NCI-H187 treated with DMSO at 0.1 percent for 48 hours (cell line): Measurements from ENCODE around the gene NDUFB8.

Source experiments
- DNase-seq: peaks from one replicate; lab custom pipeline; 2025; lab: John Stamatoyannopoulos, UW

NDUFB8 gene

DNA sequence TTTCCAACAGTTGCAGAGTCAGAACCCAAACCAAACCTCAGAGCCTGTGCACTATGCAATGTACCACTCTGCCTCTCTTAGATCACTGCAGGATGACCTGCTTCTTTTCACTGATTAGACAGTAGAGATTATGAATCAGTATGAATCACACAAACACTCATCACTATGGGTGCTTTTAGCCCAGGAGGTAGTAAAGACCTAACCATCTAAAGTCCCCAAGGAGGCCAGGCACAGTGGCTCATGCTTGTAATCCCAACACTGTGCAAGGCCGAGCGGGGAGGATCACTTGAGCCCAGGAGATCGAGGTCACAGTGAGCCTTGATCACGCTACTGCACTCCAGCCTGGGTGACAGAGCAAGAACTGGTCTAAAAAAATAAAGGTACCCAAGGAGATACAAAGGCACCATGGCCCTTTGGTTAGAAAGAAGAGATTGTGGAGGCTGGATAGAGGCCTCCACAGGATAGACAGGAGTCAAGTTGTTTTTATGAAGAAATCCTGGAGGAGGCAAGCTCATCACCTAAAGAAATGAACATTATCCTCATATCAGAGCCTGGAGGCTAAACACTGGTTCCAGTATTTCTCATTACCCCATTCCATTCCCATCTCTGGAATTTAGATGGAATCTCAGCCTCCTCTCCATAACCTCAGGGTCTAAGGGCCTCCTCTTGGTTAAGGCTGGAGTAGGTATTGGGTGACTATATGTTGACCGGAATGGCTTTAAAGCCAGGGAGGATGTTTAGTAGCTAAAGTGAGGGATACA, 22.9 kb downstream of the NDUFB8 start:
- DNase-seq: no peak

DNA sequence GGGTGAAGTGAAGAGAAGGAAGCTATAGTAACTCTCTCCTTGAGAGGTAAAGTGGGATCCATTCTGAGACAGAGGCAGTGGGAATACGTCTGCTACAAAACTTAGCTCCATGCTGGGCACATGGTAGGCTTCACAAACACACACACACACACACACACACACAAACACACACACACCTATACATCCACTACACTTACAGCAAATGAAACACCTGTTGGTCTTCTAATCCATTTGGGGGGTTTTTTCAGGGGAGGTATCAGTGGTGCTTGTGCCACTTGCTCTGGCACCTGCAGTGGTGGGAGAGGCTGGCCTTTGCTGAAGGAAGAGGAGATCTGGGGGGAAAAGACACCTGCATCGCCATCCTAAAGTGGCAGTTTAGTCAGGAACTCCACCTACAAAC, 24.5 kb downstream of the NDUFB8 start:
- DNase-seq: no peak

DNA sequence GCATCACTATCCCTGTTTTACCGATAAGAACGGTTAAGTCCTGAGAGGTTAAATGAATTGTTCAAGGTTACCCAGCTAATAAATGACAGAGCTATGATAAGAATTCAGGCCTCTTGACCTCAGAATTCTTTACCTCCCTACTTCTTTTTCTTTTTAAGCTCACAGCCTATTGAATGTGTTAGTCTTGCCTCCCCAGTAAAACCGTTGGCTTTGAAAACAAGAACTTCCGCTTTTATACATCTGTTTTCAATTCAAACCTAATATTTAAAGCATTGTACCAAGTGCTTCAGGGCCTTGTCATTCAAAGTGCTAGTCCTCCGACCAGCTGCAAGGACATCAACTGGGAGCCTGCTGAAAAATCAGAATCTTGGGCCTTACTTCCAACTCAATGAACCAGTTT, 25.6 kb downstream of the NDUFB8 start:
- no peak for DNase-seq

DNA sequence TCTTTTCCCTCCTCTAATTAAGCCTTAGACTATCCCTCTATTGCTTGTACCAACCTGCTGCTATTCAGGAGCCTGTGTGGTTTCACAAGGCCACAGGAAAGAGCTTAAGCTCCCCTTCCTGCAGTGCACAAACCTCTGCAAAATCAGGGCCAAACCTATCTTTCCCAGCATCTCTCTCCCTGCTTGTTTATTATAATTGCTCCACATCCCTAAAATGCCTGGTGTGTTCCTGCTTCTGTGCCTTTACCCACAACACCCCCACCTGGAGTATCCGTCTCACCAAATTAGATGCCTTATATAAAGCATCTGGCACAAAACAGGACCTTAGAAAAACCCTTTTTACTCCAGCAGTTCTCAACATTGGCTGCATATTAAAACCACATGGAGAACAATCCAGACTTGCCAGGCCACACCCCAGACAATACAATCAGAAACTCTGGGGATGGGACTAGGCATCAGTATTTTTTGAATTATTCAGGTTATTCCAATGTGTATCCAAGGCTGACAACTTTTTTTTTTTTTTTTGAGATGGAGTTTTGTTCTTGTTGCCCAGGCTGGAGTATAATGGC, 26.7 kb downstream of the NDUFB8 start:
- no peak for DNase-seq

DNA sequence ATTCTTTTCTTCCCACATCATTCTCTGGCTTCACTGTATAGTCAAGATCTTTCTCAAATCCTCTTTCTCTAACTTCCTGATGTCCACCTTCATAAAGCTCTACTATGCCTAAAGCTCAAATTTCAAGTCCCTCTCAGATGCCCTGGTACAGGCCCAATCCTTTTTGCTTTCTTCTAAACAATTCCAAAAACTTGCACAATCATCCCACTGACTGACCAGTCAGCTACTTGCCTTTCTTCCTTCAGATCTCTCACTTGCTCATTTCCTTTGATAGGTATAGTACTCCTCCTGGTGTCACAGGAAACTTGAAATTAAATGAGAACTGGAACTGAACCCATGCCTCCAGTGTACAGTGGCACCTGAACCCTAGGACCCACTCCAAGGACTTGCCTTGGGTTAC, 28.2 kb downstream of the NDUFB8 start:
- DNase-seq: no peak

DNA sequence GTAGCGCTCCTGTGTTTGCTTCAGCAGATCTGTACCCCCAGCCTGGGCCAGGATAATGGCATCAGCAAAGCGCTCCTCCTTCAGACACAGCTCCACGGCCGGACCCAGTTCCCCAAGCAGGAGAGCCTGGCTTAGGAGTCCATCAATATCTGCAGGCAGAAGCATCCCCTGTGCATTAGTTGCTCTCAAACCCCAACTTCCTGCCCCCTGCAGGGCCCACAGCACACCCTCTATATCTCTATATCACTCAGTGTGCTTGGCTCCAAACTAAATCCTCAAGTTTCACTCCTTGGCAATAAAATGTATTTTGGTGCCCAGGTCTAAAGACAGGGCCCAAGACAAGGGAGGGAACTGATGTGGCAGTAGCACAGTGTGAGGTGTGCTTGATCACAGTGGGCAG, 31.6 kb downstream of the NDUFB8 start:
- DNase-seq: no peak

DNA sequence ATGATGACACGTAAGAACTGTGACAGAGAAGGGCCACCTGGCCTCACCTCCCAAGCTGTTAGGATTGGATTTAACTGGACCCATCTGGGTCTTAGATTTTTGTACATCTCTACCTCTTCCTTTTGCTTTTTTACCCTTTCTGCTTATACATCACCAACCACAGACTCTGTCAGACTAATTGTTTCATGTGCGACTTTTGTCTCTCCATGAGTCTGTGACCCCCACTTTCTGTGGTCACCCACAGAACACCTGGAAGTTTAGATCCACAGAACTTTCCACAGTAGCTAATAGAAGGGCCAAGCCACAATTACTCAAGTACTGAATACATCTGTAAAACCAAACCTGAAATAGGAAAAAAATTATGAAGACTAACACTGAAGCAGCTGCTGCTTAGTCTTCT, 33.1 kb downstream of the NDUFB8 start:
- DNase-seq: no peak

DNA sequence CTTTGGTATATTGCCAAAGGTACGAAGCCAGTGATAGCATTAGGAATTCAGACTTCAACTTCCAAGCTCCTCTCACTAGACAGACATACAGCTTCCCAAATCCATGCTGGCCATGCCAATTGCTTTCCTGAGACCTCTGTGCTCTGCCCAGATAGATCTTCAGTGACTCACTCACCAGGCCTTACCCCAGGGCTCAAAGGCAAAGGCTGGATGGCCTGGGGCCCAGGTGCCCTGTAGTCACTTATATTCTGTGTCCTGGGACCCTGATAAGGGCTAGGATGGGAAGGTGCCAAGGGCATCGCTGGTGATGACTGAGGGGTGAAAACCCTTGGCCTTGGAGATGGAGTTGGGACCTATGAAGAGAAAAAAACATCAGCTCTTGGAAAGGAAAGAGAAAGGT, 39.1 kb downstream of the NDUFB8 start:
- DNase-seq: no peak

DNA sequence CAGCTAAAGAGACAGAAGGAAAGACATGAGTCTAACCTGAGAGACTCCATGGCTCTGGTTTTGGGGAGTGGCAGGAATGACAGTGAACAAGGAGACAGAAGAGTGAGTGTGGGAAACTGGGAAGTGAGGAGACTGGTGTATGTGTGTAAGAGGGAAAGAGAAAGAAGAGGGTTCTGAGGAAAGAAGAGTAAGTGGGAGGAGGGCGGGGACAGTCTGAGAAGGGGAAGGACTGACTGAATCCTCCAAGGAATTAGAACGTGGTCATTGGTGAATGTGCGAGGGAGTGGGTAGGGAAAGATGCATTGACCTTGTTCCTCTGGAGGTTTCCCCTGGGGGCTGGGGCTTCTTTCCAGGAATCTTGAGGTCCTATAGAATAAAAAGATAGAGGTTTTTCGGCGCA, 40.3 kb downstream of the NDUFB8 start:
- DNase-seq: no peak

DNA sequence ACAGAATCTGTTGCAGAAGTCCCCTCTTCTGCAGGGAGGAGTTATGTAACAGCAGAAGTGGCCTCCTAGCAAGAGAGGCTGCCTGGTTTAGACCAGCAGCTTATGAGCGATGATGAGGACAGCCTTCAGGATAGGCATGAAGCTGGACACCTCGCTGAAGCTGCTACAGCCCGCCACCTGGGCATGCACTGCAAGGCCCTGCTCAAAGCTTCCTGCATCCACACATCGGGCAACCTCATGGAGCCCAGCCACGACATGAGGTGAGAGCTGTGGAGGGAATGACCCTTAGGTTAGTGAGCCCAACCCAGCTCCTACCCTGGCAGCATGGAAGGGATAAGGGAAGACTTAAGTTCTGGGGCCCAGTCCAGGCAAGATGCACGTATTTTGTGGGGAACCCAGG, 42.1 kb downstream of the NDUFB8 start:
- no peak for DNase-seq

DNA sequence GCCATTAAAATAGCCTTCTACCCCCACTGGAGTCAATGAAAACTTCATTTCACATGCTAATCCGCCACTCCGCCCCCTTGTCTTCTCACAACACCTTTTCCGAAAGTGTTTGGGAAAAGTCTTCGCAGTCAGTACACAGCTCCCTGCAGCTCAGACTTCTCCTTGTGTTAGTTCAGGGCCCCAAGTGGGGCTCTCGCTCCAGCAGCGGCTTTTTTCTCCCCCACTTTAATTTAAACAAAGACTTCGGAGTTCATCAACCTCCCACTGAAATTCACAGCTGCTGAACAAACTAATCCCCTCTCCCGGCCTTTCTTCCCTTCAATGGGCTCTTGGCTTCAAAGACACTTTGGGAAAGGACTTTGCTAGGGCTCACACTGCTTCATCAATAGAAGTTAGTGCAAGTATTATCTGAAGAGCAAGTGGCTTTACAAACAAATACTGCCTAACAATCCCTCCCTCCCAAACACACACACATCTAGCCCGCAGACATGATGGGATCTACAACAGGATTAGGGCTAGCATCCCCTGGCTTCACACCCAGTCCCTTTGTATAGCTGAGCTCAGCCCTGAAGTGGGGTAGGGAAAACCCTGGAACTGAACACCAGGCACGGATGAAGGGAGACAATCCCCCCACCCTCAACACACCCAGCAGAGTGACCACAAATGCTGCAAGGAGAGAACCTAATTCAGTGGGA, 43.7 kb downstream of the NDUFB8 start:
- DNase-seq: no peak

DNA sequence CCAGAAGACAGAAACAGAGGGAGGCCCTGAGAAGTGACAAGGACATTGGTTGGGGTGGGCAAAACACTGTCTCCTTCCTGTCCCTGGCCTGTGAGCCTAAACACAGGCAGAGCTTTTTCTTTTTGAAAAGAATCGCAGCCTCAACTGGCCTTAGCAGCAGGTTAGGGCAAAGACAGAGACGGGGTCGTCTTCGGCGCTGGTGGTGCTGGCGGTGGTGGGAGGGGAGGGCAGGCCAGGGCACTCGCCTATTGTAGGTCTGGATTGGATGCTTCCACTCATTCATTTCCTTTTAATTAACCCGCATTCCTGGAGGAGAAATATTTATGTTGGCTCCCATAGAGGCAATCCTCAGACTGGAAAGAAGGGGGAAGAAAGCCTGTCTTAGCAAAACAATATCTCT, 44.3 kb downstream of the NDUFB8 start:
- DNase-seq: no peak

DNA sequence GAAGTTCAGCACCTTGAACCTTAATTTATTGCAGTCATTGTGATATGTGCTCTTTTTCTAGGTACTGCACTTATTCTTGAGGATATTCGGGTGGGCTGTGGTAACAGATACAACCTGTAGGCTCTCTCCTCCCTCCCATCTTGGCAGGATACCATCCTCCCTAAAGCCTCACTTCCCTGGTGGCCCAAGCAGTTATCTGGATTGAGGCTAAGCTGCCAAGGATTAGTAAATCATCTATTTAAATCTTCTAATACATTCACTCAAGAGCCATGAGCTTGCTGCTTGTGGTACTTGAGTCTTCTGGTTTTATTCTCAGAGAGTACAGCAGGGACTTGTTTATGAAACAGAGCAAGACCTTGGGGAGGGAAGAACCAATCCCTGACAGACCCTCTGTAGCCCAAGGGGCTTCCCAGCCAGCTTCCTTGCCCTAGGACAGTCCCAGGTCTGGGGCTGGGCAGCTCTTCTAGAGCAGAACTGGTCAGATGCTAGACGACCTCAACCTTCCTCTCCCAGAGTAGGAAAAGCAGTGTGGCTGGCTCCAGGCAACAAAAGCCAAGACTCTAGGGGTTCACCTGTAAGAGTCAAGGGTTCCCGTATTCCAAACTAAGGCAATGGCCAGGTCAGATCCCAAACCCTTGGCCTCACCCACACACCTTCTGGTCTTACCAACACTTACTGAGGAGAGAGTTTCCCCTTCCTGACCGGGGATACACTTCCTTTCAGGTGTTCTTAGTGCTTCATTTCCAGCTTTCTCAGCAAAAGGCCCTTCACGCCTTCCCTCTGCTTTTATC, 45.6 kb downstream of the NDUFB8 start:
- no peak for DNase-seq

DNA sequence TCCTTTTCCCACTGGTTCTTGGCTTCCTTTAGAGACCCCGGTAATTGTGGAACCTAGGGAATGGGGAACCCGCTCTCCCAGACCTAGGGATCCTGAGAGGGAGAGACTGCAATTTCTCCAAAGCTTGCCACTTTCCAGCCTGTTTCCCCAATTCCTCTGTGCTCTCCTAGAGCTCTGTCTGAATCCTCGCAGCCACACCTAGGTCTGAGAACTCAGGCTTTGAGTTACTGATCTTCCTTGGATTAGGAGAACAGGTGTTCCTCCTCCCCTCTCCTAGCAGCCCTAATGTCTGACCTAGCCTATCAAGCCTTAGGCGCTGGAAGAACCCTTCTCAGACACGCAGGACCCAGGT, 46.9 kb downstream of the NDUFB8 start:
- no peak for DNase-seq

DNA sequence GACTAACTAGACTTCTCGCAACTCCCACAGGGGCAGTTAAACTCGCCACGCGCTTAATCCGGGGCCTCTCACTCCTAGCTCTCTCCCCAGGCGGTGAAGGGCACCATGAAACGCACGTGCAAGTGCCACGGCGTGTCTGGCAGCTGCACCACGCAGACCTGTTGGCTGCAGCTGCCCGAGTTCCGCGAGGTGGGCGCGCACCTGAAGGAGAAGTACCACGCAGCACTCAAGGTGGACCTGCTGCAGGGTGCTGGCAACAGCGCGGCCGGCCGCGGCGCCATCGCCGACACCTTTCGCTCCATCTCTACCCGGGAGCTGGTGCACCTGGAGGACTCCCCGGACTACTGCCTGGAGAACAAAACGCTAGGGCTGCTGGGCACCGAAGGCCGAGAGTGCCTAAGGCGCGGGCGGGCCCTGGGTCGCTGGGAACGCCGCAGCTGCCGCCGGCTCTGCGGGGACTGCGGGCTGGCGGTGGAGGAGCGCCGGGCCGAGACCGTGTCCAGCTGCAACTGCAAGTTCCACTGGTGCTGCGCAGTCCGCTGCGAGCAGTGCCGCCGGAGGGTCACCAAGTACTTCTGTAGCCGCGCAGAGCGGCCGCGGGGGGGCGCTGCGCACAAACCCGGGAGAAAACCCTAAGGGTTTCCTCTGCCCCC, 47.4 kb downstream of the NDUFB8 start:
- DNase-seq: no peak

DNA sequence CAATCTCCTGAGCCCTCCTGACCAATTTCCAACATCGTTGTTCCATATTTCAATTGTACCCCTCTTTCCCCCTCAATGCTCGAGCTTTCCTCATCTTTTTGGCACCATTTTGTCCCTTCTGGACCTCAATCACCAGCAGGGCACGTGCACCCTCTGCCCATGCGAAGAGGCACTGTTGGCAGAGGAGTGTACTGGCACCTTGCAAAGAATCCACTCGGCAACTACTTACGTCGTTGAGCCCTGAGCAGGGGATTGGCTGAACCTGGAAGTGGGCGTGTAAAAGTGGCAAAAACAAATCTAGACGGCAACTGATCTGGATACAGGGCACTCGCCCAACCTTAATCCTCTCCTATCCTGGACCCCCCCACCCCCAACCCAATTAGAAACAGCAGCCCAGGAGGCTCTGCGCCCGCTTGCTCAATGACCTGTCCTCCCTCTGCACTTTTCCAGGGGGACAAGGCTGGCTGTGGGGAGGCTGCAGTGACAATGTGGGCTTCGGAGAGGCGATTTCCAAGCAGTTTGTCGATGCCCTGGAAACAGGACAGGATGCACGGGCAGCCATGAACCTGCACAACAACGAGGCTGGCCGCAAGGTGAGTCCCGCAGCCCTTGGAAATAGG, 48.1 kb downstream of the NDUFB8 start:
- peak; percentile 27 for DNase-seq

DNA sequence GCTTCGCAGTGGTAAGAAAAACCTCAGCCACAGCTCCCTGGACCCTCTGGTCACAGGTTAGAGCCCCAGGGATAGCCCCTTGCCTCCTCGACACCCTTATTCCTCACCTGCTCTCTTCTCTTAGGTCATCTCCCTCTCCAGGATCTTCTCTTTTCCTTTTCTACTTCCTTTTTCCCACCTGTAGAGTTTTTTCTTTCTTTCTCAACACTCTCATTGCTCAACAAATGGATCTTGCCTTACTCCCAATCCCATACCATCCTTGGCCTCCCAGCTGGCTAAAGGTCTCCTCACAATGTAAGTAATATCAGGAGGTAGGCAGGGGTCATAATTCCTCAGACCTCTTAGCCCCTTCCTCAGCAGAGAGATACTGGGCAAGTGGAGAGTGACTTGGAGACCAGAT, 49.7 kb downstream of the NDUFB8 start:
- no peak for DNase-seq

DNA sequence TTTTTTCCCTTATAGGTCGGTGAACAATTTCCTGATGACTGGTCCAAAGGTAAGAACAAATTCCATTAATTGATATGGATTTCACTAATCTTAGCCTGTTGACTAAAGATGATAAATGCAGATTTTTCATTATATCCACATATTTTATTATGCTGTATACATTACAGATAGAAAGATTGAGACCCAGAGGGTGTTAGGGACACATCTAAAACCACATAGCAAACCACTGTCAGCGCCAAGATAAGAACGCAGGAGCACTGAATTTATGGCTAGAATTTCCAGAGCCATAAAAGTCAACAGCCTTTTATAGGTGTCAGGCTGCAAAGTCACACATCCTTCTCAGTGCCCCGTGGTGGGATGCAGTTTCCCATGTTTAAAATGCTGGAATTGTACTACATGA, 50.6 kb downstream of the NDUFB8 start:
- DNase-seq: no peak

DNA sequence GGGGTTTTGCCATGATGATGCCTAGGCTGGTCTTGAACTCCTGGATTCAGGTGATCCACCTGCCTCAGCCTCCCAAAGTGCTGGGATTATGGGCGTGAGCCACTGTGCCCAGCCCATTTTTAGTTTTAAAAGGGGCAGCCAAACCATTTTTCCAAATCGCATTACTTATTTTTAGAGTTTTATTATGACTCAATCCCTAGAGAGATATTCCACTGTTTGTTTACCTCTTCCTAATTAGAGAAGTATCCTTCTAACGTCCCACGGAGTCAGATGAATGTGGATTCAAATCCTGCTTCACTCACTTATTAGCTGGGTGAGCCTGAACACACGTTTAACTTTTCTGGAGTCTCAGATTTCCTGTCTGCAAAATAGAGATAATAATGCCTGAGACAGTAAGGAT, 51.7 kb downstream of the NDUFB8 start:
- no peak for DNase-seq
